K562 treated with DMSO at 1 percent for 48 hours (cell line): ENCODE results near the gene SCAMP4. TPM values are rescaled to one million over a fixed set of nuclear protein-coding genes. Genes with fewer than 3 reads are reported as not detected.

Experiments
- total RNA-seq: library from RNA; unstranded; fragments of 300-600 nt; gene quantifications from 2 replicates; pipeline ENCODE4 v1.2.3, GENCODE V29; 2022; ENCODE audit warnings: low replicate concordance; ENCODE audit errors: extremely low read depth

The SCAMP4 gene
- total RNA-seq = not detected in 2 replicates

GRCh38 chr19:1905110-1905862, at the start of gene SCAMP4, which contains the start of gene ADAT3:
SCAMP4 (plus strand) TSS chr19:1905399; CDS start chr19:1915020, 9,621 bp downstream.
ADAT3 (plus strand) TSS chr19:1905399; CDS start chr19:1912048, 6,649 bp downstream.

GRCh38 chr19:1863328-1863637, 41.9 kb upstream of the SCAMP4 start, which contains the start of gene KLF16:
KLF16 (minus strand) TSS chr19:1863579; CDS start chr19:1863497, 82 bp downstream.

GRCh38 chr19:1885398-1886119, 19.6 kb upstream of the SCAMP4 start, which contains the start of gene ABHD17A:
ABHD17A (minus strand) TSS chr19:1885496; CDS start chr19:1881566, 3,930 bp downstream.

GRCh38 chr19:1941146-1942077, 36.2 kb downstream of the SCAMP4 start, which contains the start of gene CSNK1G2:
CSNK1G2 (plus strand) TSS chr19:1941172; CDS start chr19:1969773, 28,601 bp downstream.

Other genes with a start within 250 kb of the SCAMP4 start
- gene ONECUT3, start 151.9 kb upstream of the SCAMP4 start, total RNA-seq = not detected in 2 replicates
- not detected in 2 replicates for gene ATP8B3, start 93.1 kb upstream of the SCAMP4 start, total RNA-seq
- not detected in 2 replicates for gene REXO1, start 56.9 kb upstream of the SCAMP4 start, total RNA-seq
- gene KLF16, start 41.8 kb upstream of the SCAMP4 start, total RNA-seq = not detected in 2 replicates
- gene ABHD17A, start 19.9 kb upstream of the SCAMP4 start, total RNA-seq = 314 TPM in 1 of 2 replicates, not detected in the other
- not detected in 2 replicates for gene ADAT3, start within 50 bp of the SCAMP4 start, total RNA-seq
- 170 TPM in 1 of 2 replicates, not detected in the other for gene CSNK1G2, start 35.8 kb downstream of the SCAMP4 start, total RNA-seq
- not detected in 2 replicates for gene BTBD2, start 110.3 kb downstream of the SCAMP4 start, total RNA-seq
- 245 TPM in 1 of 2 replicates, not detected in the other for gene MKNK2, start 145.8 kb downstream of the SCAMP4 start, total RNA-seq
- not detected in 2 replicates for gene MOB3A, start 190.9 kb downstream of the SCAMP4 start, total RNA-seq
- gene IZUMO4, start 191.5 kb downstream of the SCAMP4 start, total RNA-seq = not detected in 2 replicates
- 532 TPM in 1 of 2 replicates, not detected in the other for gene AP3D1, start 246.2 kb downstream of the SCAMP4 start, total RNA-seq